Neural progenitor cell (in vitro differentiated cells): ENCODE results near the gene NFATC2IP. TPM values are rescaled to one million over a fixed set of nuclear protein-coding genes. Genes with fewer than 3 reads are reported as not detected.

ENCODE experiments used
- DNase-seq: peaks from one replicate; pipeline ENCODE4 v3.0.0-alpha.2; 2016; ENCODE audit warnings: low spot score
- H2AFZ ChIP-seq: fragments of 200-600 bp; sonication (generic); replicated peaks from 2 replicates; pipeline ENCODE4 v1.6.1; 2016; ENCODE audit warnings: antibody characterized with exemption
- H3F3A ChIP-seq: fragments of 200-600 bp; sonication (generic); 2 replicates; pipeline ENCODE4 v1.6.1; 2016; ENCODE audit warnings: antibody characterized with exemption, low read depth
- H3K27ac ChIP-seq: fragments of 200-600 bp; sonication (generic); 2 replicates; pipeline ENCODE4 v1.5.1; 2016; ENCODE audit warnings: mild to moderate bottlenecking
- H3K27me3 ChIP-seq: fragments of 200-600 bp; sonication (generic); 2 replicates; pipeline ENCODE4 v1.6.1; 2016; ENCODE audit warnings: mild to moderate bottlenecking, moderate library complexity
- H3K36me3 ChIP-seq: fragments of 200-600 bp; sonication (generic); 2 replicates; pipeline ENCODE4 v1.5.1; 2016
- H3K4me1 ChIP-seq: fragments of 200-600 bp; sonication (generic); 2 replicates; pipeline ENCODE4 v1.6.1; 2016; ENCODE audit warnings: mixed run types
- H3K4me2 ChIP-seq: fragments of 200-600 bp; sonication (generic); 2 replicates; pipeline ENCODE4 v1.6.1; 2016
- H3K4me3 ChIP-seq: fragments of 200-600 bp; sonication (generic); 2 replicates; pipeline ENCODE4 v1.5.1; 2016
- H3K79me2 ChIP-seq: fragments of 200-600 bp; sonication (generic); 2 replicates; pipeline ENCODE4 v1.6.1; 2016; ENCODE audit warnings: low read depth
- H3K9ac ChIP-seq: fragments of 200-600 bp; sonication (generic); 2 replicates; pipeline ENCODE4 v1.6.1; 2016
- H3K9me3 ChIP-seq: fragments of 200-600 bp; sonication (generic); 2 replicates; pipeline ENCODE4 v1.5.1; 2016; ENCODE audit warnings: low read depth
- H4K20me1 ChIP-seq: fragments of 200-600 bp; sonication (generic); 2 replicates; pipeline ENCODE4 v1.6.1; 2016; ENCODE audit warnings: low read depth
- H3K27ac Mint-ChIP-seq: 3 replicates; pipeline ENCODE4 v1.8.0; 2021; ENCODE audit warnings: mixed read lengths
- H3K27me3 Mint-ChIP-seq: 2 replicates; pipeline ENCODE4 v1.8.0; 2022; ENCODE audit warnings: low read depth, mild to moderate bottlenecking, inconsistent platforms, moderate library complexity, mixed read lengths; ENCODE audit not compliant: insufficient read depth
- H3K36me3 Mint-ChIP-seq: 3 replicates; pipeline ENCODE4 v1.8.0; 2021; ENCODE audit warnings: mixed read lengths
- H3K4me1 Mint-ChIP-seq: 3 replicates; pipeline ENCODE4 v1.8.0; 2021; ENCODE audit warnings: mixed read lengths
- H3K4me3 Mint-ChIP-seq: 3 replicates; pipeline ENCODE4 v1.8.0; 2021; ENCODE audit warnings: mild to moderate bottlenecking, moderate library complexity, mixed read lengths
- H3K9me3 Mint-ChIP-seq: 3 replicates; pipeline ENCODE4 v1.8.0; 2020; ENCODE audit warnings: mixed read lengths
- CTCF ChIP-seq: fragments of 200-600 bp; sonication (generic); IDR thresholded peaks from 2 replicates; pipeline ENCODE4 v1.5.1; 2017; ENCODE audit warnings: antibody characterized with exemption, mild to moderate bottlenecking
- EZH2 ChIP-seq: fragments of 200-600 bp; sonication (generic); IDR thresholded peaks from 2 replicates; pipeline ENCODE4 v1.6.1; 2017; ENCODE audit warnings: antibody characterized with exemption, mild to moderate bottlenecking, moderate library complexity
- EZH2phosphoT487 ChIP-seq: fragments of 200-600 bp; sonication (generic); IDR thresholded peaks from 2 replicates; pipeline ENCODE4 v1.6.1; 2017; ENCODE audit warnings: antibody characterized with exemption
- total RNA-seq: library from RNA; depleted of rRNA; stranded (reverse); fragments of >200 nt; gene quantifications from 2 replicates; pipeline ENCODE4 v1.2.3, GENCODE V29; 2015; ENCODE audit warnings: low replicate concordance

Gene NFATC2IP
- total RNA-seq, 1 donor from 2014 or later: 33.2 TPM

- Histone ChIP-seq H3F3A (peaks cover 10% of the 10 kb centered on the region), H3K4me1 (peaks cover 8% of the 10 kb centered on the region), H3K27ac (no peak overlapping the region), H3K27me3 (no peaks in the 10 kb centered on the region), H3K9me3 (no peaks in the 10 kb centered on the region), H3K36me3 (no peaks in the 10 kb centered on the region), H3K4me2 (no peak overlapping the region), H2AFZ (no peak overlapping the region), H4K20me1 (no peaks in the 10 kb centered on the region), H3K4me3 (no peak overlapping the region), H3K79me2 (no peaks in the 10 kb centered on the region), H3K9ac (no peak overlapping the region)
- Mint-ChIP-seq H3K36me3 (no peaks in the 10 kb centered on the region), H3K9me3 (no peaks in the 10 kb centered on the region), H3K27me3 (peaks cover 9% of the 10 kb centered on the region), H3K4me3 (peak overlapping the region; percentile 12), H3K27ac (no peak overlapping the region), H3K4me1 (peaks cover 18% of the 10 kb centered on the region)
- DNase-seq: no peak
- TF ChIP-seq EZH2: no peak
- TF ChIP-seq EZH2phosphoT487: no peak
- TF ChIP-seq CTCF: no peak
Measured at GRCh38 chr16:28935346-28935745, 15.4 kb upstream of the NFATC2IP start.

GRCh38 chr16:28935924-28936783 is 14.6 kb upstream of the NFATC2IP start:
- TF ChIP-seq CTCF (no peak), EZH2 (no peak)
- H4K20me1 ChIP-seq: no peaks in the 10 kb centered on the region
- no peak overlapping the region for H3K4me2 ChIP-seq
- no peaks in the 10 kb centered on the region for H3K27me3 ChIP-seq
- Mint-ChIP-seq H3K4me3 (no peak overlapping the region), H3K4me1 (peaks cover 10% of the 10 kb centered on the region), H3K9me3 (no peaks in the 10 kb centered on the region), H3K36me3 (no peaks in the 10 kb centered on the region), H3K27ac (no peak overlapping the region), H3K27me3 (peaks cover 9% of the 10 kb centered on the region)
- H3K4me1 ChIP-seq: peaks cover 3% of the 10 kb centered on the region
- H3K79me2 ChIP-seq: no peaks in the 10 kb centered on the region
- no peak overlapping the region for H2AFZ ChIP-seq
- H3K36me3 ChIP-seq: no peaks in the 10 kb centered on the region
- peak; percentile 69 for DNase-seq
- H3K9me3 ChIP-seq: no peaks in the 10 kb centered on the region
- H3K27ac ChIP-seq: no peak overlapping the region
- H3K9ac ChIP-seq: no peak overlapping the region
- peaks cover 2% of the 10 kb centered on the region for H3F3A ChIP-seq
- H3K4me3 ChIP-seq: no peak overlapping the region

- Histone ChIP-seq H3K79me2 (no peaks in the 10 kb centered on the region), H3K9me3 (no peaks in the 10 kb centered on the region), H4K20me1 (no peaks in the 10 kb centered on the region), H3K36me3 (no peaks in the 10 kb centered on the region), H2AFZ (no peak overlapping the region), H3F3A (no peaks in the 10 kb centered on the region), H3K4me2 (no peak overlapping the region), H3K4me1 (no peaks in the 10 kb centered on the region), H3K4me3 (no peak overlapping the region), H3K9ac (no peak overlapping the region), H3K27ac (no peak overlapping the region), H3K27me3 (no peaks in the 10 kb centered on the region)
- no peaks in the 10 kb centered on the region for H3K9me3 Mint-ChIP-seq
- TF ChIP-seq EZH2phosphoT487 (no peak), EZH2 (no peak), CTCF (no peak)
- no peak for DNase-seq
- peaks cover 6% of the 10 kb centered on the region for H3K27me3 Mint-ChIP-seq
- H3K4me1 Mint-ChIP-seq: peaks cover 10% of the 10 kb centered on the region
- no peaks in the 10 kb centered on the region for H3K36me3 Mint-ChIP-seq
- H3K27ac Mint-ChIP-seq: no peak overlapping the region
- H3K4me3 Mint-ChIP-seq: no peak overlapping the region
Measured at GRCh38 chr16:28936784-28937155, 14.0 kb upstream of the NFATC2IP start.
